HG02759 (cell line): Measurements from ENCODE around the gene LATS2.
"Not testable (repeated sequence)": the region's sequence is repeated elsewhere in the genome, so short reads cannot be mapped to it uniquely, and the experiment has no call there.

Source experiments
- ATAC-seq: cut with Tn5 transposase; IDR thresholded peaks from one replicate; pipeline ENCODE4 v1.9.1; 2021; ENCODE audit warnings: mild to moderate bottlenecking, moderate library complexity; ENCODE audit not compliant: unreplicated experiment

The LATS2 gene

DNA sequence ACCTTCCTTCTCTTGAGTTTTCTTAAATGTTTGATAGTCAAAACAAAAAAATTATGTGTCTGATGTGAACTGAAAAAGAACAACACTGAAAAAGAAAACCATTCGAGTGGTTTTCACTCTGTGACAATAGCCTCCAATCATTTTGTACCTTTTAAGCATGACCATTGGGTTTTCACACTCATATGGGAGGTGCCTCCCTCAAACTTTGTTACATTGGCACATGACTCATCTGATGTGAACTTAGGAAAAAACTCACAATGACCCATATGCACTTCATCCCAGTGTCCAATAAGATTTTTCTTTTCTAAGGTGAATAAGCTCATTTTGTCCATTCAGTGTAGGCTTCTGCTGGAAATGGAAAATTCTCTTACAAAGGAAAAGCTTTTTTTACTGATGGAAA, 92.2 kb downstream of the LATS2 start:
- no peak for ATAC-seq

DNA sequence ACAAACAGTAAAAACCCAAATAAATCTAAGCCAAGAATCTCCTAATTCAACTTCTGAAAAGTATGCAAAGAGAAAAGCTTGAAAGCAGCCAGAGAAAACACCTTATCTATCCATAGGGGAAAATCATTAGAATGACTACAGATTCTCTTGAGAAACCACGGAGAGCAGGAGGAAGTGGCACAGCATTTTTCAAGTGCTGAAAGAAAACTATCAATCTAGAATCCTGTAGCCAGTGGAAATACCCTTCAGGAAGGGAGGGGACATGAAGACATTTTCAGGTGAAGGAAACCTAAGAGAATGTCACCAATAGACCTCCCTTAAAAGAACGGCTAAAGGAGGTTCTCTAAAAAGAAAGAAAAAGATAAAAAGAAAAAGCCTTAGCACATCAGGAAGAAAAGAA, 92.6 kb downstream of the LATS2 start:
- ATAC-seq = no peak

DNA sequence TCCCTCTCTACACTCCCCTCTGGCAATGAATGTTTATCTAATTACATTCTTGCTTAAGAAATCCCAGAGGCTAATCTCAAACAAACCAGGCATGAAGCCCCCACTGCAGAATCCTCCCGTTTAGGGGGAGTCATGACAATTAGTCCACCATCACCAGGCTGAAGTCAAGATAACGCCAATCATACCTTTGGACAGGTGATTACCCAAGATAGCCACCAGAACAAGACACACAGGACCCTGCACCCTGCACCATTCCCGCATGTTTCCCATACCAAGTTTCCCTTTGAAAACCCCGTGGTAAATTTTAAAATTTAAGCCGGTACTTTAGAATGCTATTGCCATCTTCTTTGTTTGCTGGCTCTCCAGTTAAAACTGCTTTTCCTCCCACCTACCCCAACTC, 94.0 kb downstream of the LATS2 start:
- no peak for ATAC-seq

DNA sequence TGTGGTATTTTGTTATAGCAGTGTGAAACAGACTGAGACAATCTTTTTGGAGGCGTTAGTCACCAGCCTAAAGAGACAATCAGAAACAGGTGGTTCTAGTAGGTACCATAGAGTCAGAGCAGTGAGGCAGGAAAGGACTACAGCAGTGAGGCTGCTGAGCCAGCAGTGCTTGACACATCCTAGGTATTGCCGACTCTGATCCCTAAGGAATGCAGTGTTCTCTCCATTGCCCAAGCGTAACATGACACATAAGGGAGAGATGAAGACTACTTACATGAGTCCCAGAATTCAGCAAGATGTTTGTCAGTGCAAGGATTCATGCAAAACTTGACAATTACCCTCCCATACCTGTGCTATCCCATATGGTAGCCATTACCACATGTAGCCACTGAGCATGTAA, 96.5 kb downstream of the LATS2 start:
- ATAC-seq = no peak

DNA sequence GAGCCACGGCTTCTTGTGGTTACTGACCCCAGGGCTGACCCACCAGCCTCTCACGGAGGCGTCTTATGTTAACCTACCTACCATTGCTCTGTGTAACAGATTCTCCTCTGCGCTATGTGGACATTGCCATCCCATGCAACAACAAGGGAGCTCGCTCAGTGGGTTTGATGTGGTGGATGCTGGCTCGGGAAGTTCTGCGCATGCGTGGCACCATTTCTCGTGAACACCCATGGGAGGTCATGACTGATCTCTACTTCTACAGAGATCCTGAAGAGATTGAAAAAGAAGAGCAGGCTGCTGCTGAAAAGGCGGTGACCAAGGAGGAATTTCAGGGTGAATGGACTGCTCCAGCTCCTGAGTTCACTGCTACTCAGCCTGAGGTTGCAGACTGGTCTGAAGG, 99.7 kb downstream of the LATS2 start:
- not testable (repeated sequence) for ATAC-seq

DNA sequence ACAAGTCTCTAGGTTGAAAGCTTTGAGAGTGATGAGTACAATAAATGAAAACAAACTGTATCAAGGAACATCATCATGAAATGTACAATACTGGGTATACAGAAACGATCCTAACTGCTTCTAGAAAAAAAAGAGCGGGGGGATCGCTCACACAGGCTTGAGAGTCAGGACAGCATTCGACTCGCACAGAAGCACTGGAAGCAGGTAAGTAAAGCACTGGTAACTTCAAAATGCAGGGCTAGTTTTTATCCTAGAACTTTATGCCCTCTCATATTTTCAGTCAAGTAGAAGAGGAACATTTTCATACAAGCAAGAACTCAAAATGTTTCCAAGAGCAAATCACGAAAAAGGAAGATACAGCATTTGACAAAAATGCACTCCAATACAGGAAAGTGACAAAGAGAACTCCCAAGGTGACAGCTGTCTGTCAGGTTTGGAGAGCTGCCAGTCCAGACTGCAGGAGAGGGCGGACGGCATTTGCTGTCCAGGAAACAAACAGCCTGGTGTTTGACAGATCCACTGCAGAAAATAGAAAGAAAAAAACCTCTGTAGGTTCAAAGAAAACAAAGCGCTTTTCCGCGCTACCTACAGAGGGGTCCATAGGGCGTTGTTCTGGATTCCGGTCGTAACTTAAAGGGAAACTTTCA, 100.6 kb downstream of the LATS2 start:
- ATAC-seq = no peak

DNA sequence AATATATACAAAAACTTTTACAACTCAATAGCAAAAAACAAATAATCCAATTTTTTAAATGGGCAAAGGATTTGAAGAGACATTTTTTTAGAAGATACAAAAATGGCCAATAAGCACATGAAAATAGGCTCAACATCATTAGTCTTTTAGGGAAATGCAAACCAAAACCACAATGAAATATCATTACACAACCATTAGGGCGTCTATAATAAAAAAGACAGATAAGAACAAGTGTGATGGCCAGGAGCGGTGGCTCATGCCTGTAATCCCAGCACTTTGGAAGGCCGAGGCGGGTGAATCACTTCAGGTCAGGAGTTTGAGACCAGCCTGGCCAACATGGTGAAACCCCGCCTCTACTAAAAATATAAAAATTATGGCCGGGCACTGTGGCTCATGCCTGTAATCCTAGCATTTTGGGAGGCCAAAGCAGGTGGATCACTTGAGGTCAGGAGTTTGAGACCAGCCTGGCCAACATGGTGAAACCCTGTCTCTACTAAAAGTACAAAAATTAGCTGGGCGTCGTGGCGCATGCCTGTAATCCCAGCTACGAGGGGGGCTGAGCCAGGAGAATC, 104.3 kb downstream of the LATS2 start:
- ATAC-seq = not testable (repeated sequence)

DNA sequence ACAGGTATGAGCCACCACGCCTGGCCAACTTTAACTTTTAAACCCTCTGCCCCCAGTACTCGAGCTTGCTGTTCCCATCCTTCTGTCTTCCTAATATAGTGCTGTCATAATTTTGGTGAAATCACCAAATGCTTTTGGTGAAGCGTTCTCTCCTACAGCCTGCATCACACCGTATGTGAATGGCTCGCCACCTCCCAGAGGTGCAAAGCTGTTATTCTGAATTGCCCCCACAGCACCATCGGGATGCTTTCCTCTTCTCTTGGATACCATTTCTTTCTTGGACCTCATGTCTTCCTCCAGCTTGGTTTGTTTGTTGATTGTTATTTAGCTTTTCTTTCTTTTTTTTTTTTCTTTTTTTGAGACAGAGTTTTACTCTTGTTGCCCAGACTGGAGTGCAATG, 105.9 kb downstream of the LATS2 start:
- no peak for ATAC-seq

DNA sequence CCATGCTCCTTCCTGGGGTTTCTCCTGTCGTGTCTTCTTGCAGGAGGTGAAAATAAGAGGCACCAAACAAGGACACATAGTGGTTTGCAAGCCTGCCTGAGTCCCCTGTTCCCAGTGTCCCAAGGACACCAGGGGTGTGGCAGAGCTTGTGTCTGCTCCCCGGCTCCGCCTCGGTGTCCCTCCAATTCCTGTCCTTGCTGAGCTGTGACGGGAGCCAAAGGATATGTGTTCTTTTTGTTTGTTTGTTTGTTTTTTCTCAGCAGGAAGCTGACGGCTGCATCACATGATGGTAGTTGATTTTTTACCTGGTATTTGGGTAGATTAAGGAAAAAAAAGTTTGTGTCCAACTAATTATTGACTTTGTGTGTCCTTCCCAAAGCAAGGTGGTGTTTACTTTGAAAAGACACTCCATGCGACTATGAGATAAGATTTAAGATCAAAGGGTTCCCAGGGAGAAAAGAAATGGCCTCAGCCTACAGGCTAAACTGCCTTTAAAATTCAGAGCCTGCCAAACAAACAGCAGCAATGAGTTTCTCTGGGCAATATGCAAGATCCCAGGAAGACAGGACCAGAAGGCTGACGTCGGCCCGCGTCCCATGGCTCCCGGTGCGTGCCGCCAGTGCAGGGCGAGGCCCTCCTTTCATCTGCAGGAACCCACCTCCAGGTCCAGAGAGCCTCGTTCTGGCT, 108.0 kb downstream of the LATS2 start:
- ATAC-seq = no peak

DNA sequence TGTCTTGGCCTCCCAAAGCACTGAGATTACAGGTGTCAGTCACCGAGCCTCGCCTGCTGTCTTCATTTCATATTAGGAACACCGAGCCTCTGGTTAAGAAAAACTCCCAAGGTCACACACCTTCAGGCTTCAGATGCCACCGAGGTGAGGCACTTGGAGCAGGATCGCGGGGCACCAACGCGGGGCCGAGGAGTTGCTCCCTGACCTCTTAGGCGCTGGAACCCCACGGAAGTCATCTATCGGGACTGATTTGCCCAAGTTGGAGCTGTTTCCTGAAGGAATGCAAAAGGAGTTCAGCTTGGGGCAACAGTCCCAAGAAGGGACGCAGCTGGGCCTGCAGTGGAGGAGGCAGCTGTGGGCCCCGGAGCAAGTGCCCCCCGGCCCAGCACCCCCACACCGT, 108.5 kb downstream of the LATS2 start:
- ATAC-seq = no peak

DNA sequence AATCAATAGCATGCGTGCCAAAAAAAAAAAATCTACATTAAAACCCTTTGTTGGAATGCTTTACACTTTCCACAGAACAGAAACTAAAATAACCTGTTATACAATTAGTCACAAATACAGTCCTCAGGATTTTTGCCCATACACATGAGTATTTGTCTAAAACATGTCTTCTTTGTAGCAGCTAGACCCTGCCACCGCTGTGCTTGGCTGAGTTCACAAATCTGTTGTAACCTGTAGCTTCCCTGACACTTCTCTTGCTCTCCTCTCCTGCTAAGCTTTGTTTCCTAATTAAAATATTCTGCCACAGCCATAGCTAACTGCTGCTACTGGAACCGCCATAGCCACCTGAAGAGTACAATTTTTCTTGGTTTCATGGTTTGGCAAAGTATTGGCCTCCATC, 113.4 kb downstream of the LATS2 start:
- not testable (repeated sequence) for ATAC-seq

DNA sequence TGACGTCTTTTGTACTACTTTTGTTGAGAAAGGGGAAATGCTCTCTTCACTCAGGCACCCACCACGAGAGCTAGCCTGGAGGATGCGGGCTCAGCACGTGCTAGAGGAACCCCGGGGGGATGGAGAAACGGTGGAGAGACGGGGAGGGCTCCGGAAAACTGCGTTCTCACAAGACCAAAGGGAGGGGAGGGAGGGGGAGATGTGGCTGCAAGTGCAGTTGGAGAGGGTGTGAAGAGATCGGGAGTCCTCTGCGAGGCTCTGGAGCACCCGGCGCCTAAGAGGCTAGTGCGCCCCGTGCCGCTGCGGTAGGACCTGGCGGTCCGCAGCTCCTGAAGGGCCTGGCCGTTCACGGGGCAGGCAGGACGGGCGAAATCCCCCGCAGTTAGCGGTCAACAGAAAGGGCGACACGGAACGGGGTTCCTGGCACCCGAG, 115.4 kb downstream of the LATS2 start:
- ATAC-seq = no peak

DNA sequence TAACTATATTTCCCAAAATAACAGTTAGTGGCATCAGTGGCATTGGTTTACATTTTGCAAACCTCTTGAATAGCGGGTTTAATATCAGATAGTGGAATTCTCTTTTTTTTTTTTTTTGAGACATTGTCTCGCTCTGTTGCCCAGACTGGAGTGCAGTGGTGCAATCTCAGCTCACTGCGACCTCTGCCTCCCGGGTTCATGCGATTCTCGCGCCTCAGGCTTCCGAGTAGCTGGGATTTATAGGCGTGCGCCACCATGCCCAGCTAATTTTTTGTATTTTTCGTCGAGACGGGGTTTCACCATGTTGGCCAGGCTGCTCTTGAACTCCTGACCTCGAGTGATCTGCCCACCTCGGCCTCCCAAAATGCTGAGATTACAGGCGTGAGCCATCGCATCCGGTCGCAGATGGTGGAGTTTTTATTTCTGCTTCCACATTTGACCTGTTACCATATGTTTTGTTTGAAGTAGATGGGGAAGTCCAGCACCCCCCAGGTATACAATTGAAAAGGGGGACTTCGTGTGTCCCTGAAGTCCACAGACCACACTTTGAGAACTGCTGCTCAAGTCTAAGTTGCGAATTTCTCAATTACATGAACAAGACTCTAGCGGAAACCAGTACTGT, 118.3 kb downstream of the LATS2 start:
- no peak for ATAC-seq

DNA sequence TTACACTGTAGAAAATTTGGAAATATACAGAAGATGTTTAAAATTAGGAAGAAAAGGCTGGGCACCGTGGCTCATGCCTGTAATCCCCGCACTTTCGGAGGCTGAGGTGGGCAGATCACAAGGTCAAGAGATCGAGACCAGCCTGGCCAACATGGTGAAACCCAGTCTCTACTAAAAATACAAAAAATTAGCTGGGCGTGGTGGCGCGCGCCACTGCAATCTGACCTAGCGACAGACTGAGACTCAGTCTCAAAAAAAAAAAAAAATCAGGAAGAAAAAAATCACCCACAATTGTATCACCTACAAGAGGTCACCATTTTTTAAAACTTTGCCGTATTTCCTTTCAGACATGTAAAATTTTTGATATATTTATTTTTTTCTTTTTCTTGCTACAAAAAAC, 120.9 kb downstream of the LATS2 start:
- not testable (repeated sequence) for ATAC-seq

DNA sequence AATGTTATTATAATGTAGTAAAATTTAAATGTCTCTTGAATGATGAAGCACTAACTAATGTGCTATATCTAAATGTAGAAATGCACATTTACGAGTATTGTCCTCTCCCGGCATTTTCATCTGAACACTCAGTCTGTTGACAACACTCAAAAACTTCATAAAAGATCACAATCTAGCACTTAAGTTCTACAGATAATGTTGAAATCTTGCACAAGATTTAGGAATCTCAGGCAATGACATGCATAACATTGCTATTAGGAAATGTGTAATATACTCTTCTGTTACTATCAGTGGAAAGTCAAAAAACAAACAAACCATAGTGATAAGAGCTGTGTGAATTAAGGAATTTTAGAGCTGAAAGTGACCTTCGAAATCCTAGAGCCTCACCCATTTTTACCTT, 121.3 kb downstream of the LATS2 start:
- no peak for ATAC-seq

DNA sequence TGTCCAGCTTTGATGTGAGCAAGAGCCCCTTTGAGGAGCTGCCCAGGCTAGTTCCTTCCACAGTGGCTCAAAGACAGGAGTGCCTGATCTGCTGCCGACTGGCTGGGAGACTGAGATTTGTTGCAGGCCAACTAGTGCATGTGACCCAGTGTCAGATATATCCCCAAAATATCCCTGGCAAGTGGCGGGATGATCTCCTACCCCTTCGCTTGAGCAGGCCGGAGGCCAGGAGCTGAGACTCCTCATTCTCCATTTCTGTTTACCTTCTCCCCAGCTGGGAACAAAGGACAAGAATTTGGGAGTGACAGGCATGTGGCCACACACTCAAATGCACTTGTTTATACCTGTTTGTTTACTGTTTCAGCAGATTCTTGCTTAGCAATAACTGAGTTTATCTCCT, 121.7 kb downstream of the LATS2 start:
- no peak for ATAC-seq

DNA sequence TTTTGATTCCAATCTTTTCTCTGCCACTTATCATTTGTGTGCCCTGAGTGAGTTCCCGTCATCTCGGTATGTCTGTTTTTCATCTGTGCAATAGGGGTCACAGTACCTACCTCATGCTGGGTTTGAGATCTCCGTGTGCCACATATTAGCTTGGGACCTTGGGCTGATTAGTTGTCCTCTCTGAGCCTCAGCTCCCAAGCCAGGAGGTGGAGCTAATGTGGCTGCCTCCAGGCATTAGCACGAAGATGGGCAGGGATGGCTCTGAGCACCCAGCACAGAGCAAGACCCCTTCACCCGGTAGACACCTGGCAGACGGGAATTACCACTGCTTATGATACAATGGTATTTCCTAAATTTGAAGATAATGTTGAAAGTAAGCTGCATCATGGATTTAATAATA, 123.1 kb downstream of the LATS2 start:
- ATAC-seq = no peak

DNA sequence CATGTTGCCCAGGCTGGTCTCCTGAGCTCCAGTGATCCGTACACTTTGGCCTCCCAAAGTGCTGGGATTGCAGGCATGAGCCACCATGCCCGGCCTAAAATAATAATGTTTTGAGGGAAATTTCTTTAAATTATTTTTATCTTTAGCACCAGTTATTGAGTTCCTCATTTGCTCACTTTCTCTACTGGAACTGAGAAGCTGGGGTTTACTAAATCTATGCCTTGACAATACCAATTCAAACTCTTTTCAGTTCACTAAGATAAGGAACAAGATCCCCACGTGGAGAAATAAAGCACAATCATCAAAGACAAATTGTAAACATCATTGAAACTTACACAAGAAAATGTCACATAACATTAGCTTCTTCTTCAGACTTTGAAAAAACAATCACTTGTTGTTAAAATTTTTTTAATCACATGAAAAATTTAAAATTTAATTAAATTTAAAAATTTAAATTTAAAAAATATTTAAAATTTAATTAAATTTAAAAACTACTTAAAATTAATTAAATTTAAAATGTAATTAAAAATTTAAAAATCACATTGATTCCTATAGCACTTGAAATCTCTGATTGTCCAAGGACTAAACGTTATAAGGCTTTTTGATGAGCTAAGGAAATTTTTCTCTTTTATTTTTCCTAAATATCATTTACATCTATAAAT, 133.7 kb downstream of the LATS2 start:
- ATAC-seq = no peak

DNA sequence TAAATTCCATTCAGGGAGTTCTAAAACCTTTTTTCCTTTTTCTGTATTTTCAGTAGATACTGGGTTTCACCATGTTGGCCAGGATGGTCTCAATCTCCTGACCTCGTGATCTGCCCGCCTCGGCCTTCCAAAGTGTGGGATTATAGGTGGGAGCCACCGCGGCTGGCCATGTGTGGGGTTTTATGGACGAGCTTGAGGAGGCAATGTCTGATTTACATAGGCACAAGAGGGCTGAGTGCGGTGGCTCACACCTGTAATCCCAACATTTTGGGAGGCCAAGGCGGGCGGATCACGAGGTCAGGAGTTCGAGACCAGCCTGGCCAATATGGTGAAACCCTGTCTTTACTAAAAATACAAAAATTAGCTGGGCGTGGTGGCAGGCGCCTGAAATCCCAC, 136.0 kb downstream of the LATS2 start:
- not testable (repeated sequence) for ATAC-seq

DNA sequence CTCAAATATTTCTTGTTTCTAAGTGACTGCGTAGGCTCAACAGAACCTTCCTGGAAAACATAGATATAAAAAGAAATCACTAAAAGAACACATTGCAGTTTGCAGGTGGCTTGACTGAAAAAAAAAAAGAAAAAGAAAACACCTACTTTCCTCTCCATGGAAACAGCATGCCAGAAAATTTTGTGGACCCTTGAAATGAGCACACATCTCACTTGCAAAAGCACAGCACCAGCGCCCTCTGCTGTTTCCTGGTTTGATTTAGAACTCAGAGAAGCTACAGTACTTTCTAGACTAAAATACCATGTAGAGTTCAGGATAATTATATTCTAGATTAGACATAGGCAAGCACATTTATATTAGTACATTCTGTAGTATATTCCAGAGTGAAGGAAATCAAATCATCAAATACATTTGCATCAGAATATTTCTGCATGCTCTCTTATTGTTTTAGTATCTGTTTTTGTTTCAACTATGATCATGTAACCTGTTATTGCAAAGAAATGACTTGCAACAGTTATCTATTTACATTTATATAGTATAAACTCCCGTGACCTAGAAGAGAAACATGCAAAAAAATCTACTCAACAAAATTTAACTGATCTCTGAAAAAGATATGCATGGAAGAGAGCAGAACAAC, 136.5 kb downstream of the LATS2 start:
- no peak for ATAC-seq

DNA sequence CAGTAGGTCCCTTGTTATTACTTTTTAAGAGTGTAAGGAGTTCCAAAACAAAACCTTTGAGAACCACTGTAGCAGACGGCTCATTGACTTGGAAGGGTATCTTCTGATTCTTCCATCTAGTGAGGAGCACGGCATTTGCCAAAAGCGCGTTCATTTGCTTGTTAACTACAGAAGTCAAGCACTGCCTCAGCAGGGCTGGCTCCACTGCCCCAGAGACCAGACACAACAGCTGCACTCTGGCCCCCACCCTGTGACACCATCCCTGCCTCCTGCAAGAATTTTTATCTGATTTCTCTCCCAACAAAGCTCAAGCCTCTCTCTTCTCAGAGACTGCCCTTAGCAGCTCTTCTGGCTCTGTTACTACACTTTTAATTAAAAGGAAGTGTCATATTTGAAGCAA, 138.1 kb downstream of the LATS2 start:
- ATAC-seq = no peak
